Glomerular endothelial cell (primary cell): ENCODE measurements around the gene THBS1. TPM values are rescaled to one million over a fixed set of nuclear protein-coding genes. Genes with fewer than 3 reads are reported as not detected.

Experiments used
- DNase-seq: peaks from one replicate; pipeline ENCODE4 v3.0.0-alpha.2; 2011; ENCODE audit warnings: low read depth, low spot score; ENCODE audit errors: extremely low read depth
- total RNA-seq: library from RNA; depleted of rRNA; stranded (reverse); fragments of >200 nt; gene quantifications from 2 replicates; pipeline ENCODE4 v1.2.3, GENCODE V29; 2015

The THBS1 gene
- total RNA-seq, 1 donor from 2014 or later = 4,309 TPM

DNA sequence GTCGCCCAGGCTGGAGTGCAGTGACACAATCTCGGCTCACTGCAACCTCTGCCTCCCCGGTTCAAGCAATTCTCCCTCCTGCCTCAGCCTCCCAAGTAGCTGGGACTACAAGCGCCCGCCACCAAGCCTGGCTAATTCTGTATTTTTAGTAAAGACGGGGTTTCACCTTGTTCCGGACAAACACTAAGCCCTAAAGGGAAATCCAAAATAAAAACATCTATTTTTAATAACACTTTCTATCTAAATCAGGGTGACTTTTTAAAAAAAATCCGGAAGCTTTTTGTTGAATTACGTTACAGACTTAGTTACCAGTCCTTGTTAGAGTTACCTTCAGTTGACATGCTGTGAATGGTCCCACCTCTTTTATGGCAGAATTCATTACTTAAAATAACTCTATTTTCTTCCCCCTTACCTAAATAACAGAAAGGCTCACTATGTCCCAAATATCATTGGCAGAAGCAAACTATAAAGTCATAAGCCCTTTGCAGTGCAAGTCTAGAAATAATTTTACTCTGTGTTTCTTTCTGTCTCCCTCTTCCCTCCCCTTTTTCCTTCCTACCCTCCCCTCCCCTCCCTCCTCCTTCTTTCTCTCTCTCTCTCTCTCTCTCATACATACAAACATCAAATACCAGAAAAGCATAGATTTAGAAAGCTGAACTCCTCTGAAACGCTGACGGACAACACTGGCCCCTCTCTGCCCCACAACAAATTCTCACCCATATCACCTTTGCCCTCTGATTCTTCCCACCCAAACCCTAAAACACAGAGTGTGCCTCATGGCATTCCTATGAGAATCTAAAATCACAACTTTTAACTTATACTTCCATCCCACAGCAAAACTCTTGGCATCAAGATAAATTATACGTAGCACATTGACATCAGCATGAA, 18.3 kb downstream of the THBS1 start:
- DNase-seq = peak; percentile 72

DNA sequence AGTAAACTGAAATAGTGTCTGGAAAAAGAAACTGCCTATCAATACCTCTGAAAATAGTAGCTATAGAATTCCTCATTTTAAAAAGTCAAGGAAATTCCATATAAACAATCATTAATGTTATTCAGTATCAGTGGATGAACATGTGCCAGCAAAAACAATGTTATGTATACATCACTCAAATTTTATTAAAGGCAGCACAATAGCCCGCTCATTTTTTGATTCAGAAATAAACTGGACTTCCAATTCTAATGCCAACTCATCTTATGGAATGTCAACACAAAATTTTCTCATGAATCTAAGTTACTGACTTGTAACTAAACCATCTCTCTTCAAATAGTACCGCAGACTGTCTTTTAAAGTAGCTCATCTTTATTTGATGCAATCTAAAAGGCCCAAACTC, 19.0 kb downstream of the THBS1 start:
- peak; percentile 52 for DNase-seq

DNA sequence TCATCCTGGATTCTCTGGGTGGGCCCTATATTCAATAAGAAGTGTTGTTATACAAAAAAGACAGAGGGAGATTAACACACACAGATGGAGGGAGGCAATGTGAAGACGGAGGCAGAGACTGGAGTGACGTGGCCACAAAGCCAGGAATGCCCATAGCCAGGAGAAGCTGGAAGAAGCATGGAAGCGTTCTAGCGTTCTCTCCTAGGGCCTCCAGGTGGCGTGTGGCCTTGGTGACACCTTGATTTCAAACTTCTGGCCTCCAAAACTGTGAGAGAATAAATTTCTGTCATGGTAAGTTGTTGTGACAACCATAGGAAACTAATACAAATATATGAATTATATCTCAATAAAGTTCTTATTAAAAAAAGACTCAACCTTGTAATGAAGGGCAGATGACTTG, 21.3 kb downstream of the THBS1 start:
- DNase-seq = no peak

DNA sequence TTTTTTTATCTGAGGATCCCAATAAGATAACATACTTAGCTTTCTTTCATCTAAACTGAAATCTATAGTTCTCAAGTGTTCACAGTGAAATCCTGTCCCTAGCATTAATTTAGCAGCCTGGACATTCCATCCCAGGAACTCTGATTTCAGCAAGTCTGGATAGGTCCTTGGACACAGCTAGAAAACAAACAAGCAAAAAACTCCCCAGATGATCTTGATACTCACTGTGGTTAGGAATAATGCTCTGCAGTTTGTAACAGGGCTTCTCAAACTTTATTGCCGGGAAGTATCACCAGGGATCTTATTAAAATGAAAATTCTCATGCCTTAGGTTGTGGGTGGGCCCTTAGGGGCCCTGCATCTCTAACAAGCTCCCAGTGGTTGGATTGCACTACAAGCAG, 24.3 kb downstream of the THBS1 start:
- no peak for DNase-seq

DNA sequence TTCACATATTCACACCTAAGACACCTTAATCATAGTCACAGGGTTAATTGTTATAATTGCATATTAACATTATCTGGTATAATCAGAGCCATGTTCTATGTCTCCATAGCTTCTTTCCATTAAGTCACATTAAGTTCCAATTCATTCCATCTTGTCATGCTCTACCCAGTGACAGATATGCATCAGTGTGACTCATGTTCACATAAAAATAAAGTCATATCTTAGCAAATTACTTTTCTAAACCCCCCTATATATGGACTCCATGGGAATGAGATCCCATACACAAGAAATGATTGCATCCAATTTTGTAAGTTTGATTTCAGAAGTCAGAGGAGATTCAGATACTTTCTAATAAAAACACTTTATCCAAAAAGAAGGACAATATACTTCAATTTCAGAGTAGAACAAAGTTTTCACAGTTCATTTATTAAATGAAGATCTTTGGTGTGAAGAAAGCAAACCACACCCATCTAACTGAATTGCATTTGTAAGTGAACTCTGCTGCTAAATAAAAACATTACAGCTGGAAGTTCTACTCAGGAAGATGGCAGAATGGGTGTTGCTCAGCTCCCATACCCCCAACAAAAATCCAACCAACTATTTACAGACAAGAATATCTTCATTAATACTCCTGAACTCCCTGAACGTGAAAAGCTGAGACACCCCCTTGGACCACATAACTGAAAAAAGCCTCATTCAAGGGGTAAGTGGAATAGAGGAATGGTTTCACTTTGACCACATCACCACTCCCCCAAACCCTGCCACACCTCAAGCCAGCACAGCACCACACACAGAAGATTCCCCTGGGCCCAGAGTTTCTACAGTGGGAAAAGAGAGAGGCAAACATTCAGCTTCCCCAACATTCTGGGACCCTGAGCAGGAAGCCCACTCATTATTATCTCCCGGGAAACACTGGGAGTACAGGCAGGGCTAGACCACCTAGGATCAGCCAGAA, 27.6 kb downstream of the THBS1 start:
- no peak for DNase-seq

DNA sequence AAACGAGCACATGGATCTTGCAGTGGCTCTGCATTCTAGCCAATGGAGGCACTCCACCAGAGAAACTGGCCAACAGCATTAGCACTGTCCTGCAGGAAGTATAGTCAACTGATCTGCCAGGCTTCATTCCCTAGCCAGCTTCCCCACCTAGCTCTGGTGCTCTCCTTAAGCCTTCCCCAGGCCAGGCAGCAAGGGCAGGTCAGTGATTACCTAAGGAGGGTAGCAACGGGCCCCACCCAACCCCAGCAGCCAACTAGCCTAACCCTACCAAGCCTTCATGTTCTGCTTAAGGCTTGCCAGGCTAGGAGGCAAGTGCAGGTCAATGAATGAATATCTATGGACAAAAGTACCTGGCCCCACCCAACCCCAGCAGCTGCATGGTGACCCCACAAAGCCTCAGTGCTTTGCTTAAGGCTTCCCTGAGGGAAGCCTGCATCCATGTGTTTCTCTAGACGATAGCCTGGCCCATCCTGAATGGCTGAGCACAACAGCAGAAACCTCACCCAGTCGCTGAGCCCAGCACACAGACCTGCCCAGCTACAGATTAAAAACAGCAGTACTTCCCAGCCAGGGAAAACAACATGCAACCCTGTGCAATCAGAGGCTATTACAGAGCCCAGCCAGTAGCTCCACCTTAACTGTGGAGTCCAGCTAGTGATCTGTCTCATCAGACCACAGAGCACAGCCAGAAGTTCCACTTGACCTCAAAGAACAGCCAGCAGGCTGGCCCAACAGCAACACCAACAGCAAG, 28.5 kb downstream of the THBS1 start:
- DNase-seq = no peak

DNA sequence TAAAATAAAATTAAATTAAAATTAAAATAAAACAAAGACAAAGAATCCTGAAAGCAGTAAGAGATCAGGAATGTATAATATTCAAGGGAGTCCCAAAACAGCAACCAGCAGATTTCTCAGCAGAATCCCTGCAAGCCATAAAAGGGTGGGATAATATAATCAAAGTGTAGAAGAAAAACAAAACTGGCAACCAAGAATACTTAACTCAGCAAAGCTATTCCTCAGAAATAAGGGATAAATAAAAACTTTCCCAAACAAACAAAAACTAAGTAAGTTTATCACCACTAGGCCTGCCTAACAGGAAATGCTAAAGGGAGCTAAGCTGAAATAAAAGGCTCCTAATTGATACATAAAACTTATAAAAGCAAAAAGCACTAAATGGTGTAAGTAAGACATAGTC, 29.8 kb downstream of the THBS1 start:
- DNase-seq = no peak

DNA sequence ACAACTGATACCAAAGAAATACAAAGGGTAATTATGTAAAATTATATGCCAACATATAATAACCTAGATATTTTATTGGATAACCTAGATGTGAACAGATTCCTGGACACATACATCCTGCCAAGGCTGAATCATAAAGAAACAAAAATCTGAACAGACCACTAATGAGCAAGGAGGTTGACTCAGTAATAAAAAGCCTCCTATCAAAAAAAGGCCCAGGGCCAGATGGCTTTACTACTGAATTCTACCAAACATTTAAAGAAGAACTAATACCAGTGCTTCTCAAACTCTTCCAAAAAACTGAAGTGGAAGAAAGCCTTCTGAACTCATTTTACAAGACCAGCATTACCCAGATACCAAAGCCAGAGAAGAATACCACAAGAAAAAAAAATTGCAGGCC, 32.4 kb downstream of the THBS1 start:
- no peak for DNase-seq

DNA sequence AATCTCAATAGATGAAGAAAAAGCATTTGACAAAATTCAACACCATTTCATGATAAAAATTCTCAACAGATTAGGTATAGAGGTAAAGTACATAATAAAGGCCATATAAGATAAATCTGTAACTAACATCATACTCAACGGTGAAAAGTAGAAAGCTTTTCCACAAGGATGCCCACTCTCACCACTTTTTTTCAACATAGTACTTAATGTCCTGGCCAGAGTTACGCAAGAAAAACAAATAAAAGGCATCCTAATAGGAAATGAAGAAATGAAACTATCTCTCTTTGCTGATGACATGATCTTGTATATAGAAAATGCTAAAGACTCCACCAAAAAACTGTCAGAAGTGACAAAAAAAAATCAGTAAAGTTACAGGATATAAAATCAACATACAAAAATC, 33.0 kb downstream of the THBS1 start:
- no peak for DNase-seq

DNA sequence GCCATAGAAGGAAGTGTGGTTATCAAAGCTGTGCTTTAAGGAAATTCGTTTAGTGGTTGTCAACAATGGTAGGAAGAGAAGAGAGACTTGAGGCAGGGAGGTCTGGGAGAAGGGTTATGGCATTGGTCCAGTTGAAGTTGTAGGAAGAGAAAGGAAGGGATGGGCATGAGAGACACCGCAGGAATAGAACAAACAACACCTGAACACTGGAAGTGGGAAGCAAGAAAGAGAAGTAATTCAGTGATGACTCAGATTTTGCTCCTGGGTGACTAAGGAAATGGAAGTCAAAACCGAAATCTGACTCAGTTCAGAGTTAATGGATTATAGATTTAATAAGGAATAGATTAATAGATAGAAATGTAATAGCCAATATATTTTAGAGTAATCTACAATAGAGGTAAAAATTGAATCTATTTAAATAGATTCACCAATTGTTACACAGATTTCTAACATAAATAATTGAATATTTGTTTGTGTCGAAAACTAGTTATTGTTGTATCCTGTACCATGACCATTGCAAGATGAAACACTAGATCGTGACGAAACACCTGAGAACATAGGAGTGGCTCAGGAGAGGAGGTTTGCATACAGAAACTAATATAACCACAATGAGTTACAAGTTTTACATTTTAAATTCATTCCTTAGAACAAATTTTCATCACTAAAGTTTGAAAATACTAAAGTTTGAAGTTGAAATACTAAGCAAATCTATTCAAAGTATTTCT, 36.0 kb downstream of the THBS1 start:
- DNase-seq = no peak

DNA sequence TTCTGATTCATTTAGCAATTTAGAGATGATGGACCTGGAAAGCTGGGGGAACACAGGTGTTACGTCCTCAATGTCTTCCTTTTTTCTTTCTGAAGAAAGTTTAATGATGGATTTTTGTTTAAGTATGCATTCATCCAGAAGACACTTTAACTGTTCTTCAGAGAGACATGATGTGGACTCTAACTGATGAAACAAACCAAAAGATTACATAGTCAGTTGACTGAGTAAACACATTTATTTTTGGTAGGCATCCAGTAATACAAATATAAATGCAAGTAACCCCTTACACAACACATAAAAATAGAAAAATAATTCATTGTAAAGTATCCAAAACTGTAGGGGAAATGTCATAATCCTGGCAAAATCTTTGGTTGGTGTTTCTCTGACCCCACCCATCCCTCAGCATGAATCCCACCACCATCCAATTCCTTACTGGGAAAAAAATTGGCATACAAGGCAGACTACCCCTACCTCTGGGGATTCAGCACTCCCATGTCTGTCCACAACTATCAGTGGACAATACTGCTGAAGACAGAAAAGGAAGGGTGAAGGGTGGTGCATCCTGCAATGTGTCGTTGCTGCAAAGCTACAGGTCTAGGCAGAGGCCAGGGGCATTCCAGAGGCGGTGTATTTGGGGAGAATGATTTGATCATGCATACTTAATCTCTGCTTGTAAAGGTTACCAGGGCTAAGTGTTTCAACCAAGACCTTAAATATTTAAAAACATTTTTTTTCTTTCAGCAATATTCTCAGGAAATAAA, 37.4 kb downstream of the THBS1 start:
- DNase-seq = no peak

DNA sequence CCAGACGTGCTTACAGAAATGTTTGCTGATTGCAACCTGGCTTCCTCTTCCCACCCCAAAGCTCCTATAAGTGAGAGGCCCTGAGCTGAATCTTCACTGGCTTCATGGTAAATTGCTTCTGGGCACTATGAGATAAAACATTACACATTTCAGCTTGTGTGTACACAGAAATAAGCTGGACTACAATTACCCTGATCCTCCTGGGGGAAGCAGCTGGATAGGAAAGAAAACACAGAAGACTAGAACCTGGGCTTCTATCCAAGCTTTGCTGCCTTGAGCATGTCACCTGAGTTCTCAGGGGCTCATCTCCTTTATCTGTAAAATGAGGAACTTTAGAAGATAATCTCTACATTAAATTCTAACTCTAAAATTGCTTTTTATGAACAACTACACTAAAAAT, 40.3 kb downstream of the THBS1 start:
- DNase-seq = no peak

DNA sequence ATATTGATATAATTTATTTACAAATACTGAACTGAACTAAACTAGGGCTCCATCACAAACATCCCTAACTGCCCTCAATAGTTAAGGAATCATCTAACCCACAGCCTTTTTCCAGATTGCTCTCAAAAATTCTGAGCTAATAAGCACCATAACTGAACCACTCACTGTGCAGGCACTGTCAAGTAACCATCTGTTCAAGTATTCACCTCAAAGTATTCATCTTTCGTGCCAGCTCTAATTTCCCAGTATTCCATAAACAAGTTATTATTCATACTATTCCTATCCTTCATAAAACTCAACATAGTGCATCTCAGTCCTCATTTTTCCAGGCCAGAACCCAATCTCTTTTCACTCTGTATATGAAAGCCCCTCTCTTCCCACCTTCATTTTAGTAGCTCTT, 41.1 kb downstream of the THBS1 start:
- no peak for DNase-seq

DNA sequence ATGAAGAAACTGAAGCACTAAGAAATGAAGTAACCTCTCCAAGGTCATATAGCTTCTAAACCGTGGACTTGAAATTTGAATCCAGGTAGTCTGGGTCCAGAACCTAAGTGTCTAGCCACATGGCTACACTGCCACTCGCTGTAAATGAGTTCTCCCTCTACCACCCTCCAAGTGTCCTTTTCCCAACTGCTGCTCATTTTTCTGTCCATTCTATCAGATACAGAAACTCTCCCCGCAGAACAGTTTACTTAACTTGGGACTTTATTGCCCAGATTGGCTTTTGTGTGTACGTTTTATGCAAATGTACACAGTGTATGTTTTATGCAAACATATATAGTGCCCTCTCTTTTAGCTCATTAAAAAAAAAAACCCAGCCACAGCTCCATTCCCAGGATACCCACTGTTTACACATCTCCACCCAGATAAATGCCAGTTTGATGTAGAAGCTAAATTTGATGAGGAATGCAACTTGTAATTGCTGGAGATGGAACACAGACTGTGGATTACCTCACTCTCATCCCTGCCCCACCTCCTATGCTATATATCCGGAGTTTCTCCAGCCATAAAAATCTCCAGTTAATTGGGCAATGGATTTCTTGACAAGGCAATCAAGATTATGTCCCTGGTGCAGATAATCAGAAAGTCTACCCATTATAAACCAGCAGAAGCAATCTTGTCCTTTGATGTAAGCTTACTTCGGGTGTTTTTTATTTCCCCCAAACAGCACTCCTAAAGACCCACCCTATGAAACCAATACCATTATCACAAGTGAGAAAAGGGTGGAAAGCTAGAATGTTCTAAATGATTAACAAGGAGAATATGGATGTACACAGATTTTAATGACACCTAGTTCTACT, 42.0 kb downstream of the THBS1 start:
- no peak for DNase-seq

DNA sequence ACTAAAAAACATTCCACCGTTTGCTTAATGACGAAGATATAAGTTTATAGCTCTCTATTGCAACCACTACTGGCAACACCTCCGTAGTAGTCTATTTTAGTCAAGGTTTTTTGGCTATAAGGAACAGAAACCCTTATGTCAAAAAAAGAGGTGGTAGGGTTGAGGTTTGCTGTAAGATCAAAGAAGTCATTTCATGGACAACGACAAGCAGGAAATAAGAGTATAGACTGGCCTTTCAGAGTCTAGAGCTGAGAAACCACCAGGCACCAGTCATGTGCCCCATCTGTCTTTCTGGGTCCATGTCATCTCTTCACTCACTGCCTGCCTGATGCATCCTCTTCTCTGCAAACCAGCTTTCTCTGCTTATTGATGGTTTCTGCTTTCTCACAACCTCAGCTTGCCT, 42.7 kb downstream of the THBS1 start:
- no peak for DNase-seq

DNA sequence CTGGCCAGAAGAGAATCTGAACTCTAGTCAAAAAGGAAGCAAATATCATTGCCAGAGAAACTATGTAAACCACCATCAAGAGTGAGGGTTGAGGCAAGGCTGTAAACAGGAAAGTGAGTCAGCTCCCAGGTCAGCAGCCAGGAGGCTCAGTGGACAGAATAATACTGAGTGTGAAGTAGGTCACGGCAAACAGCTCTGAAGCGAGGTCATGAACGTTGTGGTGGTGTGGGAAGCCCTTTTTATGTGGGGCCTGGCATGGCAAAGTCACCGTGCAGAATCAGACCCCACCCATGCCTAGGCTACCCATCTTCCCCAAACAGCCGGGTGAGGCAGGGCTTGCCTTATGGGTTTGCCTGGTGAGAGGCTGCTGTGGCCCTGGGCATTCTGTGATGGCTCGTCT, 43.9 kb downstream of the THBS1 start:
- DNase-seq = peak; percentile 93

DNA sequence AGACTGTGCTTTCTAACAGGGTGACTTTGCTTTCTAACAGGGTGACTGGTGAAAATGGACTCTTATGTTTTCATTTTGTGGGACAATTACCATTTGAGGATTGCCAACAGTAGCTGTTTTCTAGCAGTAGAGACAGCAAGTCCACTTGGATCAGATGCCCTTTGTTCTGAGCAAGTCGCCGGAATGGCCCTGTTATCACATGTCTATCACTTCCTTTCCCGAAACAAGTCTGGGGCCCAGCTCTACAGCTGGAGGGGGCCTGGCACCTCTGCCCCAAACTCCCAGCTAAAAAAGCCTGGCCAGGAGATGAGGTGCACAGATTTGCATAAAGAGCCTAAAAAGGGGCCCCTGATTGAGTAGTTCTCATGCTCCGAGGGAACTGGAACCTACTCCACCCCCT, 44.6 kb downstream of the THBS1 start:
- DNase-seq = no peak

DNA sequence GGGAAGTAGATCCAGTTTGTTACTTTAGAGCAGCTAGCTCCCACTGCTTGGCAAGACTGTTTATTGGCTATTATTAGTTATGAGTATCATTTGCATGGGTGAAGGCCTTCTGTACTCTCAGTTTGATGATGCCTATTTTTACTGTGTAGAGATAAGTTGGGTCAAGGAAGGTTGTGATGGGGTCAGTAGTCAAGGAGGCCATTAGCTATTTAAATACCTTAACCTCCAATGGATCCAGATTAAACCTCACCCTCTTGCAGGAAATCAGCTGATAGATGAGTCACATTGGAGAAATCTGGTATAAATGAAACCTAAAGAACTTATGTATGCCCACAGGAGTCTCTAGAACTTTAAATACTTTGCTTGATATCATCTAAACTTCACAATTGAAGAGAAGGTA, 45.0 kb downstream of the THBS1 start:
- no peak for DNase-seq
